ACHN (cell line): ENCODE results near the gene TREM1.

Experiments used
- DNase-seq: peaks from one replicate; pipeline ENCODE4 v3.0.0-alpha.2; 2015
- in situ Hi-C: cut with HindIII; loops from 2 replicates; pipeline ENCODE4 v1.10.0; 2017; ENCODE audit warnings: low sequenced_read_pairs, low pct_ligation_motif_present, low pct_unique_long_range_greater_than_20kb

The TREM1 gene

DNA sequence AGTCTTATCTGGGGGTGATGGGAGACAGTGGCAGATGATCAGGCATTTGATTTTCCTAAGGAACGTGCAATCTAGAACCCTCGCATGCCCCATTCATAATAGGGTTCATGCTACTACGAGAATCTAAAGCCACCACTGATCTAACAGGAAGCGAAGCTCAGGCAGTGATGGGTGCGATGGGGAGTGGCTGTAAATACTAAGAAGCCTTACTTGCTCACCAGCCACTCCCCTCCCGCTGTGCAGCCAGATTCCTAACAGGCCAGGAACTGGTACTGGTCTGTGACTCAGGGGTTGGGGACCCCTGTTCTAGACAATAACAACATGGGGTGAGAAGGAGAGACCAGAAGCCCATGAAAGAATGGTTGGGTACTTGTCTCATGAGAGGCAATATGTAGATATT lies 53.8 kb downstream of the TREM1 start:
- DNase-seq: no peak
- in situ Hi-C loops: no loop called here

DNA sequence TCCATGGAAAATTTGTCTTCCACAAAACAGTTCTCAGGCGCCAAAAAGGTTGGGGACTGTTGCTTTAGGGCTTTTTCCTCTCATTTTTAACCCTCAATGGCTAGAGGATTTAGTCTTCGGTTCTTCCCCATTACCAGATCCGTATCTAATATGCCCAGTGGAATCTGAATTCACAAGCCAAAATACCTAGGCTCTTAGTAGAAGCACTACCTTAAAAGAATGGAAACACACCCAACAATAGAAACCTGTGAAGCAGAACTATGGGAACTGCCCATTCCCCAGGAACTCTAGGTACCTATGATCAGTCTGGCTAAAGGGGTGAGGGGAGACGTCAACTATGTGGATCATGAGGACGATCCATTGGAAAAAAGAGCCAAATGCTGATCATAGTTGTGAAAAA lies 55.2 kb downstream of the TREM1 start:
- in situ Hi-C loops: no loop called here
- DNase-seq: no peak

DNA sequence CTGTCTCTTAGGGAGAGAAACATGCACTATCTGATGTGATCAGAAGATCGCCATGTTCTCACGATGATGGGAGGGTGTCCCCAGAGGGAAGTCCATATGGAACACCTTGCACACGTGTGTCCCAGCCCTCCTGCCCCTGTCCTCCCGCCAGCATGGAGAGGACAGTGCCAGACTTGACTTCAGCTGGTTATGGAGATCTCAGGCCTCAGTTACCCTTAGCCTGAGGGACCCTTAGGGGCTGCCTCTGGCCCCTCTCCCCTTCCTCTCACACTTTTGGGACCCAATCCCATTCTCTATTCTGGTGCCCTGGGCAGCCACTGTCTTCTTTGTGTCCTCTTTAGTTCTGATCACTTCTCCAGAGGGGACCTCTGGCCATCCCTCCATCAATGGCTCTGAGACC lies 56.8 kb downstream of the TREM1 start:
- no peak for DNase-seq
- in situ Hi-C loops: no loop called here

DNA sequence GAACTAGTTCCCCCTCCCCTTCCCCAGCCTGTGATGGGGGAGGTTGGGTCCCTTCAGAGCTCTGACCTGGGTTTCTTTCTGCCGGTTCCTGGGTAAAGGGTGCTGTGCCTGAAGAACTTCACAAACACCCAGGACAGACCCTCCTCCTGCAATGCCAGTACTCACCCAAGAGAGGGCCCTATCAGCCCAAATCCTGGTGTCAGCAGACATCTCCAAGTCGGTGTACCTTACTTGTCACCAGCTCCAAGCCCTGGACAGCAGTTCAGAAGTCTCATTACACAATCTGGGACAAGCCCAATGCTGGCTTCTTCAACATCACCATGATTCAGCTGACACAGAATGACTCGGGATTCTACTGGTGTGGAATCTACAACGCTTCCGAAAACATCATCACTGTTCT lies 57.9 kb downstream of the TREM1 start:
- in situ Hi-C loops: no loop called here
- no peak for DNase-seq

DNA sequence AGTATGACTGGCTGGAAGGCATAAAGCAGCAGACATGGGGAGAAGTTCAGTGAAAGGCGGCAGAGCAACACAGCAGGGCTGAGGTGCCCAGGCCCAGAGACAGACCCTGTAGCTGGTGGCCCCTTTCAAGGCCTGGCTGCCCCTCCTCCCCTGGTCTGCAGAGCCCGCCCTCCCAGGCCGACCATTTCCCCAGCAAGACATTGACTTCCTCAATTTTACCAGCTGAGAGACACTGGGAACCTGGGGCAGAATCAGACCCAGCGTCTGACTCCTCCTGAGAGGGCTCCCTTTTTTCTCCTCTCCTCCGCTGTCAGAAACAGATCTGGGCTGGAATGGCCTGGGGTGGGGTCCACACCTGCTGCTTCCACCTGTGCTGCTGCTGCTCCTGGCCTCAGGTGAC lies 58.4 kb downstream of the TREM1 start, which contains the start of gene TREML4:
Gene TREML4, plus strand, starts transcription at position 254 of the 400 bp plus-strand sequence. Its CDS starts 79 bp downstream, at position 333.
- in situ Hi-C loops: no loop called here

DNA sequence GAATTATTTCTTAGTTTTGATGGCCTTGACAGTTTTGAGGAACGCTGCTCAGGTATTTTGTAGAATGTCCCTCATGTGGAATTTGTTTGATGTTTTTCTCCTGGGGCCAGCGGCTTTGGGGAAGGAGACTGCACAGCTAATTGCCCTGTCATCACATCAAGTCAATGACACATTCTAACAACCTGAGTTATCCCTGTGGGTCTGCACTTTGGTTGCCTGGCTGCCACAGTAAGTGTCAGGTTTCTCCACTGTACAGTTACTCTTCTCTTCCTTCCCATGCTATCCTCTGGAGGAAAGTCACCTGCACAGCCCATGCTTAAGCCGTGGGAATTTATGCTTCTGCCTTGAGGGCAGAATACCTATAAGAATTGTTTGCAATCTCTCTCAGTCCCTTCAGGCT lies 59.7 kb downstream of the TREM1 start:
- DNase-seq: no peak
- in situ Hi-C loops: no loop called here

More for the DNA sequence above, 58.4 kb downstream of the TREM1 start, which contains the start of gene TREML4:
- DNase-seq: no peak

DNA sequence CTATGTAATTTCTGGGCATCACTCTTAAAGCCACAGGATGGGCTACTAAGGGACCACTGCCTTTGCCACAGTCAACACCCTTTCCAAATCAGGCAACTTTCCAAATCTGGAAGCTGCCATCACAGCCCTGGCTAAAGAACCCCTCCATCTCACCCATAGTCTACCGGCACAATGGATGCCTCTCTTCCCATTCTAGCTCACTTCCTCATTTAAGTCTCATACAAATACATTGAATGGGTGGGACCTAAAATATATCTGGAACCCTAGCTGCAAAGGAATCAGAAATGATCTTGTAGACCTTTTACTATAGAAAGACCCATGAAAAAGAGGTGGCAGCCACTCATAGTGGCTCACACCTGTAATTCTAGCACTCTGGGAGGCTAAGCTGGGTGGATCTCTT lies 61.7 kb downstream of the TREM1 start:
- no peak for DNase-seq
- in situ Hi-C loops: no loop called here
